Ectodermal cell (in vitro differentiated cells): ENCODE results near the gene INPP5B.
"Not testable (repeated sequence)": the region's sequence is repeated elsewhere in the genome, so short reads cannot be mapped to it uniquely, and the experiment has no call there.

Experiments
- H3K27ac ChIP-seq: 2 replicates; pipeline ENCODE4 v1.7.0; 2013; ENCODE audit warnings: mild to moderate bottlenecking, low read depth, low read length; ENCODE audit not compliant: insufficient read depth, poor library complexity, severe bottlenecking
- H3K27me3 ChIP-seq: 2 replicates; pipeline ENCODE4 v1.7.0; 2013; ENCODE audit warnings: mild to moderate bottlenecking, low read length; ENCODE audit not compliant: insufficient read depth, control insufficient read depth, poor library complexity, severe bottlenecking
- H3K36me3 ChIP-seq: one replicate; pipeline ENCODE4 v1.7.0; 2013; ENCODE audit warnings: low read length; ENCODE audit not compliant: control insufficient read depth, insufficient read depth
- H3K4me1 ChIP-seq: one replicate; pipeline ENCODE4 v1.7.0; 2013; ENCODE audit warnings: low read length; ENCODE audit not compliant: control insufficient read depth, insufficient read depth
- H3K4me3 ChIP-seq: 2 replicates; pipeline ENCODE4 v1.7.0; 2013; ENCODE audit warnings: low read depth, low read length, control low read depth; ENCODE audit not compliant: insufficient read depth
- H3K9me3 ChIP-seq: 2 replicates; pipeline ENCODE4 v1.7.0; 2013; ENCODE audit warnings: mild to moderate bottlenecking, low read length, moderate library complexity; ENCODE audit not compliant: control insufficient read depth
- WGBS, 2 experiments: methylation state at CpG; one replicate each; pipeline ENCODE4 v1.1.7; 2013; ENCODE audit warnings: missing lambda C conversion rate in 2 of 2; 5-methylcytosine and 5-hydroxymethylcytosine counted together

INPP5B gene

GRCh38 chr1:37948166-37948565 is 1.3 kb upstream of the INPP5B start:
- no peaks in the 10 kb centered on the region for H3K27me3 ChIP-seq
- H3K9me3 ChIP-seq, result no peaks in the 10 kb centered on the region
- H3K4me1 ChIP-seq, result no peaks in the 10 kb centered on the region
- H3K4me3 ChIP-seq, result no peak overlapping the region
- H3K36me3 ChIP-seq, result no peaks in the 10 kb centered on the region
- WGBS, 2 experiments, result 72 to 78% methylated on average over 2 of the region's 2 CpGs
- no peak overlapping the region for H3K27ac ChIP-seq

- Histone ChIP-seq H3K27me3 (no peaks in the 10 kb centered on the region), H3K4me3 (no peak overlapping the region), H3K36me3 (no peaks in the 10 kb centered on the region), H3K9me3 (no peaks in the 10 kb centered on the region), H3K27ac (no peak overlapping the region), H3K4me1 (no peaks in the 10 kb centered on the region)
- 91 to 92% methylated on average over 6 of the region's 6 CpGs for WGBS, 2 experiments
Observed at GRCh38 chr1:37947364-37947763, 511 bp upstream of the INPP5B start.

GRCh38 chr1:37945743-37946702 is 830 bp downstream of the INPP5B start:
- no peaks in the 10 kb centered on the region for H3K9me3 ChIP-seq
- H3K4me3 ChIP-seq, result peak overlapping the region; percentile 51
- no peaks in the 10 kb centered on the region for H3K27me3 ChIP-seq
- WGBS, 2 experiments, result 75% methylated on average over 23 of the region's 23 CpGs
- H3K4me1 ChIP-seq, result no peaks in the 10 kb centered on the region
- no peaks in the 10 kb centered on the region for H3K36me3 ChIP-seq
- H3K27ac ChIP-seq, result peak overlapping the region; percentile 27

- WGBS, 2 experiments, result 88 to 92% methylated on average over 4 to 5 of the region's 5 CpGs
- H3K4me1 ChIP-seq, result no peaks in the 10 kb centered on the region
- H3K4me3 ChIP-seq, result no peak overlapping the region
- H3K9me3 ChIP-seq, result no peaks in the 10 kb centered on the region
- H3K36me3 ChIP-seq, result no peaks in the 10 kb centered on the region
- no peaks in the 10 kb centered on the region for H3K27me3 ChIP-seq
- H3K27ac ChIP-seq, result no peak overlapping the region
Observed at GRCh38 chr1:37945251-37945650, 1.6 kb downstream of the INPP5B start.

- no peaks in the 10 kb centered on the region for H3K36me3 ChIP-seq
- H3K4me1 ChIP-seq, result no peaks in the 10 kb centered on the region
- no peak overlapping the region for H3K27ac ChIP-seq
- H3K9me3 ChIP-seq, result no peaks in the 10 kb centered on the region
- no peak overlapping the region for H3K4me3 ChIP-seq
- WGBS, 2 experiments, result 90 to 94% methylated on average over 5 of the region's 5 CpGs
- H3K27me3 ChIP-seq, result no peaks in the 10 kb centered on the region
Observed at GRCh38 chr1:37944816-37945215, 2.0 kb downstream of the INPP5B start.

DNA sequence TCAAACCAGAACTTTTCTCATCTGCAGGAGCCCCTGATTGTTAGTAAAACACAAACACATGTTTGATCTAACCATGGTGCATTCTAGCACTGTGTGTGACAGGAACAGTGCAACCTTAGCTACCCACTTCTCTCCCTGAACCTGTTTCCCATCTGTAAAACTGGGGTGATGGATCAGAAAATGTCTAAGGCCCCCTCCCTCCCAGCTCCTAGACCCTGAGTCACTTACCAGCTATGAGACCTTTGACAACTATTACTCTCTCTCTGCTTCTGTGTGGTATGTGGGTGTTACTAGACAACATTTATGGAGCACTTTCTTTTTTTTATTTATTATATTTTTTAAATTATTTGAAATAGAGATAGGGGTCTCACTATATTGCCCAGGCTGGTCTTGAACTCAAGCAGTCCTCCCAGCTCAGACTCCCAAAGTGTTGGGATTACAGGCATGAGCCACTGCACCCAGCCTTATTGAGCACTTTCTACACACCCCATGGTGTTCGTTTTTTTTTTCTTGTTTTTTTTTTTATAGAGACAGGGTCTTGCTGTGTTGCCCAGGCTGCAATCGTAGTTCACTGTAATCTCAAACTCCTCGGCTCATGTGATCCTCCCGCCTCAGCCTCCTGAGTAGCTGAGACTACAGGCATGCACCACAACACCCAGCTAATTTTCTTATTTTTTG is 2.6 kb downstream of the INPP5B start:
- H3K9me3 ChIP-seq, result no peaks in the 10 kb centered on the region
- no peak overlapping the region for H3K27ac ChIP-seq
- 74 to 78% methylated on average over 4 of the region's 4 CpGs for WGBS, 2 experiments
- H3K4me1 ChIP-seq, result no peaks in the 10 kb centered on the region
- H3K36me3 ChIP-seq, result no peaks in the 10 kb centered on the region
- H3K4me3 ChIP-seq, result no peak overlapping the region
- H3K27me3 ChIP-seq, result no peaks in the 10 kb centered on the region

- H3K9me3 ChIP-seq, result no peaks in the 10 kb centered on the region
- WGBS, 2 experiments, result 88 to 89% methylated on average over 5 of the region's 5 CpGs
- H3K36me3 ChIP-seq, result no peaks in the 10 kb centered on the region
- no peak overlapping the region for H3K4me3 ChIP-seq
- no peaks in the 10 kb centered on the region for H3K4me1 ChIP-seq
- H3K27me3 ChIP-seq, result no peaks in the 10 kb centered on the region
- no peak overlapping the region for H3K27ac ChIP-seq
Observed at GRCh38 chr1:37940299-37940947, 6.4 kb downstream of the INPP5B start.

DNA sequence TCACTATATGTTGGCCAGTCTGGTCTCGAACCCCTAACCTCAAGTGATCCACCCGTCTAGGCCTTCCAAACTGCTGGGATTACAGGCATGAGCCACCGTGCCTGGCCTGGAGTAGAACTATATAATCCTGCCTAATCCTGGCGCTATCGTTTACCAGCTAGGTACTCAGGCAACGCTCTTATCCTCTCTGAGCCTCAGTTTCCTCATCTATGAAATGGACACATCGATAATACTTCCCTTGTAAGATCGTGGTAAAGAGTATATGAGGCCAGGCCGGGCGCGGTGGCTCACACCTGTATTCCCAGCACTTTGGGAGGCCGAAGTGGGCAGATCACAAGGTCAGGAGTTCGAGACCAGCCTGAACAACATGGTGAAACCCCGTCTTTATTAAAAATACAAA is 10.1 kb downstream of the INPP5B start:
- not testable (repeated sequence) for H3K27ac ChIP-seq, H3K27me3 ChIP-seq, H3K36me3 ChIP-seq, H3K9me3 ChIP-seq, H3K4me3 ChIP-seq, H3K4me1 ChIP-seq
- WGBS, 2 experiments, result 91% methylated on average over 14 of the region's 14 CpGs

- Histone ChIP-seq H3K36me3 (no peaks in the 10 kb centered on the region), H3K4me1 (peaks cover 5% of the 10 kb centered on the region), H3K27ac (no peak overlapping the region), H3K27me3 (no peaks in the 10 kb centered on the region), H3K9me3 (no peaks in the 10 kb centered on the region), H3K4me3 (no peak overlapping the region)
- WGBS, 2 experiments, result 85 to 89% methylated on average over 4 of the region's 4 CpGs
Observed at GRCh38 chr1:37932759-37933158, 14.1 kb downstream of the INPP5B start.
